Type B pancreatic cell (in vitro differentiated cells): ENCODE results near the gene HPS6. TPM values are rescaled to one million over a fixed set of nuclear protein-coding genes. Genes with fewer than 3 reads are reported as not detected.

Source experiments
- DNase-seq: peaks from one replicate; pipeline ENCODE4 v3.0.0; 2021; ENCODE audit warnings: mixed read lengths; ENCODE audit not compliant: unreplicated experiment; ENCODE audit errors: extremely low spot score
- H3K27ac Mint-ChIP-seq: 2 replicates; pipeline ENCODE4 v1.8.0; 2021; ENCODE audit warnings: mild to moderate bottlenecking, mixed read lengths
- H3K27me3 Mint-ChIP-seq: 2 replicates; pipeline ENCODE4 v1.8.0; 2021; ENCODE audit warnings: mixed read lengths
- H3K36me3 Mint-ChIP-seq: 2 replicates; pipeline ENCODE4 v1.8.0; 2021; ENCODE audit warnings: mixed read lengths
- H3K4me1 Mint-ChIP-seq: one replicate; pipeline ENCODE4 v1.8.0; 2021; ENCODE audit warnings: mixed read lengths; ENCODE audit not compliant: unreplicated experiment
- H3K4me3 Mint-ChIP-seq: 2 replicates; pipeline ENCODE4 v1.8.0; 2021; ENCODE audit warnings: mild to moderate bottlenecking, mixed read lengths
- H3K9me3 Mint-ChIP-seq: 2 replicates; pipeline ENCODE4 v1.8.0; 2021; ENCODE audit warnings: mixed read lengths
- CTCF ChIP-seq: fragments of 200-600 bp; sonication (generic); conservative IDR thresholded peaks from 2 replicates; pipeline ENCODE4 v1.5.0; 2021; ENCODE audit warnings: antibody characterized with exemption, mild to moderate bottlenecking
- total RNA-seq: library from RNA; stranded (reverse); gene quantifications from 2 replicates; pipeline ENCODE4 v1.2.1, GENCODE V29; 2021; ENCODE audit warnings: low replicate concordance

Gene HPS6
- total RNA-seq, 1 donor from 2014 or later, result 19.1 TPM

- DNase-seq, result no peak
- no peaks in the 10 kb centered on the region for H3K4me1 Mint-ChIP-seq
- no peak overlapping the region for H3K4me3 Mint-ChIP-seq
- no peak overlapping the region for H3K27ac Mint-ChIP-seq
- no peak for TF ChIP-seq CTCF
- H3K27me3 Mint-ChIP-seq, result no peaks in the 10 kb centered on the region
- peaks cover 8% of the 10 kb centered on the region for H3K36me3 Mint-ChIP-seq
- H3K9me3 Mint-ChIP-seq, result no peaks in the 10 kb centered on the region
Observed at GRCh38 chr10:102096449-102096848, 31.3 kb downstream of the HPS6 start.

- no peaks in the 10 kb centered on the region for H3K9me3 Mint-ChIP-seq
- no peaks in the 10 kb centered on the region for H3K27me3 Mint-ChIP-seq
- TF ChIP-seq CTCF, result no peak
- DNase-seq, result no peak
- H3K27ac Mint-ChIP-seq, result no peak overlapping the region
- no peak overlapping the region for H3K4me3 Mint-ChIP-seq
- peaks cover 11% of the 10 kb centered on the region for H3K36me3 Mint-ChIP-seq
- H3K4me1 Mint-ChIP-seq, result no peaks in the 10 kb centered on the region
Observed at GRCh38 chr10:102101152-102101551, 36.0 kb downstream of the HPS6 start.

DNA sequence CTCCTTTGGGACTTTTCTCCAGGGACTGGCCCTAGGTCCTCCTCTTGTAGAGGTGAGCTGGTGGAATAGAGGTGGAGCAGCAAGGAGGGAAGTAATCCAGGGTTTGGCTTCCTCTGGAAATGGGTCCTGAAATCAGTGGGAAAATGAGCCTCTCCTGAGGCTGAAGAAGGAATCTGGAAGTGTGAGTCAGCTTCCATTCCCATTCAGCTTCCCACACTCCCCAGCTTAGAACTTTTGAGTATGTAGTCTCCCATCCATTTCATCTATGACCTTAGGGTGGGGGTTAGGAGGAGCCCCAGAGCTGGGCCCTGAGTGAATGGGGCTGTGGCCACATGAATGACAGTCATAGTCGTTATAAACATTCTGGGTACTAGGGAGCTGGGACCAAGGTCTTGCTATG lies 37.3 kb downstream of the HPS6 start:
- DNase-seq, result no peak

DNA sequence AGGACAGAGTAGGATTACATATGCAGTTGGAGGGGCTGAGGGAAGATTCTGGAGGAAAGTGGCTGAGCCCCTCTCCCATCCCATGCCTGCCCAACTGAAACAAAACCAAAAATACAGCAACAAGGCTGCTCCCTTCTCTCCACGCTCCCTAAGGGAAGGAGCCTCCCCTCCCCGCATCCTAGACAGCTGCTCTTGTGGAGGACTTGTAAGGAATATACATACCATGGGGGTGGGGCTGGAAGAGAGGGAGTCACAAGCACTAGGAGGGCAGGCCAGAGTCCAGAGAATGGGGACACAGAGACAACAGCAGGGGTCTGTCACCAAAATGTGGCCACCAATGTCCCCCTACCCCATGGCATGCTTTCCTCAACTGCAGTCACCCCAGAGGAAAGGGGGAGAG lies 41.8 kb downstream of the HPS6 start:
- TF ChIP-seq CTCF, result no peak
- Mint-ChIP-seq H3K4me3 (no peak overlapping the region), H3K36me3 (peaks cover 27% of the 10 kb centered on the region), H3K4me1 (no peaks in the 10 kb centered on the region), H3K27ac (no peak overlapping the region), H3K9me3 (no peaks in the 10 kb centered on the region), H3K27me3 (no peaks in the 10 kb centered on the region)
- DNase-seq, result no peak

More for the DNA sequence above, 37.3 kb downstream of the HPS6 start:
- H3K27me3 Mint-ChIP-seq, result no peaks in the 10 kb centered on the region
- H3K4me1 Mint-ChIP-seq, result no peaks in the 10 kb centered on the region
- no peak overlapping the region for H3K27ac Mint-ChIP-seq
- H3K9me3 Mint-ChIP-seq, result no peaks in the 10 kb centered on the region
- TF ChIP-seq CTCF, result no peak
- H3K36me3 Mint-ChIP-seq, result peaks cover 11% of the 10 kb centered on the region
- no peak overlapping the region for H3K4me3 Mint-ChIP-seq

- Mint-ChIP-seq H3K4me3 (no peak overlapping the region), H3K36me3 (peaks cover 36% of the 10 kb centered on the region), H3K27ac (no peak overlapping the region), H3K4me1 (peaks cover 13% of the 10 kb centered on the region), H3K9me3 (no peaks in the 10 kb centered on the region), H3K27me3 (no peaks in the 10 kb centered on the region)
- TF ChIP-seq CTCF, result no peak
- DNase-seq, result no peak
Observed at GRCh38 chr10:102109166-102110116, 44.3 kb downstream of the HPS6 start.
